SK-N-SH treated with all-trans-retinoic acid at 6 μM for 48 hours (cell line): ENCODE data around the gene CHTF8.
"Not testable (repeated sequence)": the region's sequence is repeated elsewhere in the genome, so short reads cannot be mapped to it uniquely, and the experiment has no call there.

Source experiments
- ATAC-seq: fragments of 200-7000 bp; cut with Tn5 transposase; 3 replicates; pipeline ENCODE4 v1.9.1; 2020; ENCODE audit warnings: mild to moderate bottlenecking, moderate library complexity
- ARNTL ChIP-seq: fragments of 450-650 bp; formaldehyde crosslinking; IDR thresholded peaks from 2 replicates; pipeline ENCODE4 v1.5.0; 2020; ENCODE audit warnings: low read depth, mild to moderate bottlenecking, moderate library complexity, borderline replicate concordance
- BACH2 ChIP-seq: fragments of 250-450 bp; sonication (Bioruptor Pico); IDR thresholded peaks from 2 replicates; pipeline ENCODE4 v1.9.0; 2021; ENCODE audit warnings: mild to moderate bottlenecking, borderline replicate concordance
- CSDC2 ChIP-seq: fragments of 250-450 bp; sonication (Bioruptor Pico); IDR thresholded peaks from 2 replicates; pipeline ENCODE4 v1.5.0; 2020; ENCODE audit warnings: mild to moderate bottlenecking, moderate library complexity
- CSRNP3 ChIP-seq: fragments of 250-450 bp; sonication (Bioruptor Pico); IDR thresholded peaks from 2 replicates; pipeline ENCODE4 v1.5.1; 2021; ENCODE audit warnings: mild to moderate bottlenecking, moderate library complexity
- ESRRG ChIP-seq: fragments of 250-450 bp; sonication (Bioruptor Pico); IDR thresholded peaks from 2 replicates; pipeline ENCODE4 v1.6.1; 2021; ENCODE audit warnings: mild to moderate bottlenecking
- GLIS3 ChIP-seq: fragments of 250-450 bp; sonication (Bioruptor Pico); IDR thresholded peaks from 2 replicates; pipeline ENCODE4 v1.5.0; 2020; ENCODE audit warnings: mild to moderate bottlenecking, moderate library complexity
- OSR1 ChIP-seq: fragments of 250-450 bp; sonication (Bioruptor Pico); IDR thresholded peaks from 2 replicates; pipeline ENCODE4 v1.8.0; 2022; ENCODE audit warnings: moderate library complexity, mild to moderate bottlenecking, inconsistent platforms
- PATZ1 ChIP-seq: fragments of 250-450 bp; sonication (Bioruptor Pico); IDR thresholded peaks from 2 replicates; pipeline ENCODE4 v1.8.0; 2020; ENCODE audit warnings: mild to moderate bottlenecking, moderate library complexity, borderline replicate concordance
- POU6F1 ChIP-seq: fragments of 250-450 bp; sonication (Bioruptor Pico); IDR thresholded peaks from 2 replicates; pipeline ENCODE4 v1.8.0; 2021; ENCODE audit warnings: low read depth, mild to moderate bottlenecking, moderate library complexity, borderline replicate concordance
- PPARA ChIP-seq: fragments of 250-450 bp; sonication (Bioruptor Pico); IDR thresholded peaks from 2 replicates; pipeline ENCODE4 v1.5.0; 2020; ENCODE audit warnings: mild to moderate bottlenecking, borderline replicate concordance
- TCF4 ChIP-seq: fragments of 250-450 bp; sonication (Bioruptor Pico); IDR thresholded peaks from 2 replicates; pipeline ENCODE4 v1.8.0; 2021; ENCODE audit warnings: mild to moderate bottlenecking, moderate library complexity, borderline replicate concordance
- TSHZ2 ChIP-seq: fragments of 250-450 bp; sonication (Bioruptor Pico); IDR thresholded peaks from 2 replicates; pipeline ENCODE4 v1.5.0; 2020; ENCODE audit warnings: mild to moderate bottlenecking, moderate library complexity
- ZFP3 ChIP-seq: fragments of 250-450 bp; sonication (Bioruptor Pico); IDR thresholded peaks from 2 replicates; pipeline ENCODE4 v1.5.0; 2020; ENCODE audit warnings: mild to moderate bottlenecking, moderate library complexity
- ZNF565 ChIP-seq: fragments of 450-650 bp; formaldehyde crosslinking; conservative IDR thresholded peaks from 2 replicates; pipeline ENCODE4 v1.5.0; 2020; ENCODE audit warnings: low read depth, mild to moderate bottlenecking, moderate library complexity
- ZNF8 ChIP-seq: fragments of 450-650 bp; formaldehyde crosslinking; IDR thresholded peaks from 2 replicates; pipeline ENCODE4 v1.5.0; 2020; ENCODE audit warnings: mild to moderate bottlenecking, moderate library complexity

Gene CHTF8

GRCh38 chr16:69141014-69141413, 8.6 kb upstream of the CHTF8 start:
- TF ChIP-seq BACH2 (CRISPR knock-in tag) (no peak), POU6F1 (CRISPR knock-in tag) (no peak), TSHZ2 (CRISPR knock-in tag) (no peak), ZNF8 (CRISPR knock-in tag) (no peak), TCF4 (CRISPR knock-in tag) (peak; percentile 73; the same call in 1 of the 2 replicates), PATZ1 (no peak)
- ATAC-seq: no peak

- ATAC-seq: not testable (repeated sequence)
These were observed 7.1 kb upstream of the CHTF8 start for GRCh38 chr16:69139464-69139863.

GRCh38 chr16:69138608-69139007, 6.2 kb upstream of the CHTF8 start:
- no peak for ATAC-seq
- no peak for TF ChIP-seq OSR1 (CRISPR knock-in tag)
- TF ChIP-seq CSRNP3 (CRISPR knock-in tag): no peak
- TF ChIP-seq ZFP3 (CRISPR knock-in tag): no peak
- TF ChIP-seq TSHZ2 (CRISPR knock-in tag): no peak
- no peak for TF ChIP-seq CSDC2 (CRISPR knock-in tag)
- no peak for TF ChIP-seq PPARA (CRISPR knock-in tag)
- TF ChIP-seq ESRRG: no peak
- TF ChIP-seq PATZ1: no peak
- TF ChIP-seq GLIS3 (CRISPR knock-in tag): no peak
- TF ChIP-seq ARNTL (CRISPR knock-in tag): no peak
- no peak for TF ChIP-seq ZNF8 (CRISPR knock-in tag)
- TF ChIP-seq ZNF565: no peak
- TF ChIP-seq TCF4 (CRISPR knock-in tag): no peak
- no peak for TF ChIP-seq POU6F1 (CRISPR knock-in tag)
